Measurements from ENCODE around the gene NSD2. TPM values are rescaled to one million over a fixed set of nuclear protein-coding genes. Genes with fewer than 3 reads are reported as not detected.

Gene NSD2
- polyA plus RNA-seq, 4 donors: 8.4 to 46.4 (median 22.5) TPM

DNA sequence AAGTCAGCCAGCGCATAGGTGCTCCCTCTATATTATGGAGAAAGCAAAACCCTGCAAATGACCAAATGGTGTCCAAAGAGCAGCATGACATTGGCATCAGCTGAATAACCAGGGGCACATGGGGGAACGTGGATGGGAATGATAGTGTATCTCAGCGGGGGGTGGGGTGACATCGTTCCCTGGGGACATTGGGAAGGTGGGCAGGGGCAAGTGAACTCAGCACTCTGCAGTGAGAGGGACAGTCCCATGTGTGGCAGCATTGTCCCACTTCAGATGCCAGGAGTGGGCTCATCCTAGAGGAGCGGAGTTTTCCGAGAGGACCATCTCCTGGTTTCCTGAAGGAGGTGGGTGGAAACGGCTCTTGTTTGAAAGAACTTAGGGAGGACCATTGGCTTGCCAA, 72.7 kb downstream of the NSD2 start:
- DNase-seq: no peak
- no peak for FAIRE-seq
- 97 to 99% (median 99%) methylated on average over 7 of the region's 7 CpGs for WGBS, 3 donors

GRCh38 chr4:1945124-1945895, 74.1 kb downstream of the NSD2 start:
- H3K36me3 ChIP-seq (ENCODE audit: control insufficient read depth in 3 of 3, insufficient read depth in 2 of 3, low read depth in 1 of 3, low read length in 3 of 3): peaks cover 2 to 54% (median 7%) of the 10 kb centered on the region in 3 donors
- no peak overlapping the region for H3K4me3 ChIP-seq (ENCODE audit: low read depth in 1 of 3, low read length in 3 of 3)
- no peak overlapping the region for H3K27ac ChIP-seq (ENCODE audit: low read depth in 1 of 3, low read length in 2 of 3)
- WGBS, 3 donors: 80 to 83% (median 82%) methylated on average over 11 of the region's 11 CpGs
- no peaks in the 10 kb centered on the region for H3K9me3 ChIP-seq (ENCODE audit: control insufficient read depth in 2 of 2, insufficient read depth in 1 of 2, low read depth in 1 of 2, low read length in 1 of 2)
- no peaks in the 10 kb centered on the region for H3K4me1 ChIP-seq (ENCODE audit: control insufficient read depth in 3 of 3, insufficient read depth in 2 of 3, low read depth in 1 of 3, low read length in 2 of 3)
- DNase-seq: no peak
- no peak for FAIRE-seq
- H3K27me3 ChIP-seq (ENCODE audit: control insufficient read depth in 3 of 3, insufficient read depth in 3 of 3, low read length in 3 of 3): no peaks in the 10 kb centered on the region

More for the DNA sequence above, 72.7 kb downstream of the NSD2 start:
- H3K27ac ChIP-seq (ENCODE audit: low read depth in 1 of 3, low read length in 2 of 3): no peak overlapping the region
- peaks cover 2 to 50% (median 11%) of the 10 kb centered on the region in 3 donors for H3K36me3 ChIP-seq (ENCODE audit: control insufficient read depth in 3 of 3, insufficient read depth in 2 of 3, low read depth in 1 of 3, low read length in 3 of 3)
- no peaks in the 10 kb centered on the region for H3K9me3 ChIP-seq (ENCODE audit: control insufficient read depth in 2 of 2, insufficient read depth in 1 of 2, low read depth in 1 of 2, low read length in 1 of 2)
- H3K4me1 ChIP-seq (ENCODE audit: control insufficient read depth in 3 of 3, insufficient read depth in 2 of 3, low read depth in 1 of 3, low read length in 2 of 3): no peaks in the 10 kb centered on the region
- no peak overlapping the region for H3K4me3 ChIP-seq (ENCODE audit: low read depth in 1 of 3, low read length in 3 of 3)
- no peaks in the 10 kb centered on the region for H3K27me3 ChIP-seq (ENCODE audit: control insufficient read depth in 3 of 3, insufficient read depth in 3 of 3, low read length in 3 of 3)

GRCh38 chr4:1945912-1946311, 74.7 kb downstream of the NSD2 start:
- no peaks in the 10 kb centered on the region for H3K4me1 ChIP-seq (ENCODE audit: control insufficient read depth in 3 of 3, insufficient read depth in 2 of 3, low read depth in 1 of 3, low read length in 2 of 3)
- H3K36me3 ChIP-seq (ENCODE audit: control insufficient read depth in 3 of 3, insufficient read depth in 2 of 3, low read depth in 1 of 3, low read length in 3 of 3): peaks cover 2 to 53% (median 4%) of the 10 kb centered on the region in 3 donors
- H3K27me3 ChIP-seq (ENCODE audit: control insufficient read depth in 3 of 3, insufficient read depth in 3 of 3, low read length in 3 of 3): no peaks in the 10 kb centered on the region
- FAIRE-seq: no peak
- WGBS, 3 donors: 98 to 100% (median 100%) methylated on average over 1 of the region's 1 CpG
- H3K4me3 ChIP-seq (ENCODE audit: low read depth in 1 of 3, low read length in 3 of 3): no peak overlapping the region
- DNase-seq: no peak
- H3K9me3 ChIP-seq (ENCODE audit: control insufficient read depth in 2 of 2, insufficient read depth in 1 of 2, low read depth in 1 of 2, low read length in 1 of 2): no peaks in the 10 kb centered on the region
- H3K27ac ChIP-seq (ENCODE audit: low read depth in 1 of 3, low read length in 2 of 3): no peak overlapping the region

DNA sequence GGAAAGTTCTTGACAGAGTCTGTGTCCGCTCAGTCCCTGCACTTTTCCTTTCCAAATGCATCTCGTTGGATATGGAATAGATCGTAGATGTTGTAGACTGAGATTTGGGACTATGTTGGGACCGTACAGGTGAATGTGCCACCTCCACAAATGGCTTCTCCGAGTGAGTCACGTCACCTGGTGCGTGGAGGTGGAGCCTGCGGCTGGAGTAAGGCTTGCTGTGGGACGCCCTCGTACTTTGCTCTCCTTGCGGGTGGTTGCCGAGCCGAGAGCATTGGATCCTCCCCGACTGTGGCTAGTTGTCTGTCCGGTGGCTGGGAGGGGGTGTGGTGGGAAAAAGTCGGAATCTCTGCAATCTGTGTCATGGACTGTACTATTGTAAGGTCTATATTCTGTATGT, 77.0 kb downstream of the NSD2 start:
- no peak for DNase-seq
- no peak overlapping the region for H3K4me3 ChIP-seq (ENCODE audit: low read depth in 1 of 3, low read length in 3 of 3)
- no peaks in the 10 kb centered on the region for H3K4me1 ChIP-seq (ENCODE audit: control insufficient read depth in 3 of 3, insufficient read depth in 2 of 3, low read depth in 1 of 3, low read length in 2 of 3)
- peaks cover 4 to 66% (median 6%) of the 10 kb centered on the region in 3 donors for H3K36me3 ChIP-seq (ENCODE audit: control insufficient read depth in 3 of 3, insufficient read depth in 2 of 3, low read depth in 1 of 3, low read length in 3 of 3)
- 91 to 94% (median 92%) methylated on average over 16 of the region's 16 CpGs for WGBS, 3 donors
- no peak for FAIRE-seq
- no peaks in the 10 kb centered on the region for H3K9me3 ChIP-seq (ENCODE audit: control insufficient read depth in 2 of 2, insufficient read depth in 1 of 2, low read depth in 1 of 2, low read length in 1 of 2)
- no peak overlapping the region for H3K27ac ChIP-seq (ENCODE audit: low read depth in 1 of 3, low read length in 2 of 3)
- H3K27me3 ChIP-seq (ENCODE audit: control insufficient read depth in 3 of 3, insufficient read depth in 3 of 3, low read length in 3 of 3): no peaks in the 10 kb centered on the region

DNA sequence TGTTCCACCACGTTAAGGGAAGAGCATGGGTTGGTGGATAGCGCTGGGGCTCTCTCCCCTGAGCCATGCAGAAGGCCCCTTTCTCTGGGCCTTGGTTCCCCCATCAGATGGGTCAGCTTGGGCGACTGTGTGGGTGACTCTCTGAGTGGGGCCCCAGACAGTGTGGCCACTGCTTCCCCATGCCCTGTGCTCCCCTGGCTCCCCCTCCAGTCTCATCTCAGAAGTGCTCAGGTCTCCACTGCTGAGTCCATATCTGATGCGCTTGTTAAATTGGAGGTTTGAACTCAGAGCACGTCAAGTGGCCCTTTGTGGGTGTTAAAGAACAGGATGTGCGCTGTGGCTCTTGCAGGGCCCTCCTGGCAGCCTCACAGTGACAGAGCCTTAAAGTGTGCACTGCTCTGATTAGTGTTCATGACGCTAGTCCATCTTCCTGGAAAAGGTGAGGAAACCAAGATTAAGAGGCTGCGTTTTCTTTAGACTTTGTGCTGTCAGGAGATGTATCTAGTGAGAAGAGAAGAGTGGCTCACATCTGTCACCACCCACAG, 77.8 kb downstream of the NSD2 start:
- Histone ChIP-seq H3K4me1 (ENCODE audit: control insufficient read depth in 3 of 3, insufficient read depth in 2 of 3, low read depth in 1 of 3, low read length in 2 of 3) (no peaks in the 10 kb centered on the region), H3K4me3 (ENCODE audit: low read depth in 1 of 3, low read length in 3 of 3) (no peak overlapping the region), H3K27ac (ENCODE audit: low read depth in 1 of 3, low read length in 2 of 3) (no peak overlapping the region), H3K9me3 (ENCODE audit: control insufficient read depth in 2 of 2, insufficient read depth in 1 of 2, low read depth in 1 of 2, low read length in 1 of 2) (no peaks in the 10 kb centered on the region), H3K27me3 (ENCODE audit: control insufficient read depth in 3 of 3, insufficient read depth in 3 of 3, low read length in 3 of 3) (no peaks in the 10 kb centered on the region), H3K36me3 (ENCODE audit: control insufficient read depth in 3 of 3, insufficient read depth in 2 of 3, low read depth in 1 of 3, low read length in 3 of 3) (peaks cover 4 to 65% (median 6%) of the 10 kb centered on the region in 3 donors)
- DNase-seq: no peak
- no peak for FAIRE-seq
- WGBS, 3 donors: 88 to 91% (median 90%) methylated on average over 8 of the region's 8 CpGs

DNA sequence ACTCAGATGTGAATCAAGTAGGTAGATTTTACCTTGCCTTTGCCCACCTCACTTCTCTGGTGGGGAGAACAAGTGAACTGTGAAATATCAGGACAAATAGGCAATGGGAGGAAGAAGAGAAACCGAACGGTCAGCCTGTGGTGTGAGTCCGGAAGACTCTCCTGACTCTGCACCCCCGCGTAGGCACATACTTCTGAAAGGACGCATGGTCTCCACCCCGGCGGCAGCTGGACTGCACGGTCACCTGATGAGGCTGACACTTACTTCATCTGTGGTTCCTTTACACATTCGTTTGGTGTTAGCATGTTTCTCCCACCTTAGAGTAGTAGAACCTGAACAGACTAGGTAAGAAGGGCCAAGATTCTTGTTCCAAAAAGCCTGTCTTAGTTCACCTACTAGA, 79.2 kb downstream of the NSD2 start:
- Histone ChIP-seq H3K4me1 (ENCODE audit: control insufficient read depth in 3 of 3, insufficient read depth in 2 of 3, low read depth in 1 of 3, low read length in 2 of 3) (no peaks in the 10 kb centered on the region), H3K9me3 (ENCODE audit: control insufficient read depth in 2 of 2, insufficient read depth in 1 of 2, low read depth in 1 of 2, low read length in 1 of 2) (no peaks in the 10 kb centered on the region), H3K4me3 (ENCODE audit: low read depth in 1 of 3, low read length in 3 of 3) (no peak overlapping the region), H3K27me3 (ENCODE audit: control insufficient read depth in 3 of 3, insufficient read depth in 3 of 3, low read length in 3 of 3) (no peaks in the 10 kb centered on the region), H3K27ac (ENCODE audit: low read depth in 1 of 3, low read length in 2 of 3) (no peak overlapping the region), H3K36me3 (ENCODE audit: control insufficient read depth in 3 of 3, insufficient read depth in 2 of 3, low read depth in 1 of 3, low read length in 3 of 3) (peaks cover 0 to 69% (median 8%) of the 10 kb centered on the region in 3 donors)
- DNase-seq (no peak), FAIRE-seq (no peak)
- WGBS, 3 donors: 90 to 93% (median 92%) methylated on average over 10 of the region's 10 CpGs

GRCh38 chr4:1952058-1952700, 81.0 kb downstream of the NSD2 start:
- Histone ChIP-seq H3K9me3 (ENCODE audit: control insufficient read depth in 2 of 2, insufficient read depth in 1 of 2, low read depth in 1 of 2, low read length in 1 of 2) (no peaks in the 10 kb centered on the region), H3K4me3 (ENCODE audit: low read depth in 1 of 3, low read length in 3 of 3) (no peak overlapping the region), H3K4me1 (ENCODE audit: control insufficient read depth in 3 of 3, insufficient read depth in 2 of 3, low read depth in 1 of 3, low read length in 2 of 3) (no peaks in the 10 kb centered on the region), H3K36me3 (ENCODE audit: control insufficient read depth in 3 of 3, insufficient read depth in 2 of 3, low read depth in 1 of 3, low read length in 3 of 3) (peaks cover 4 to 76% (median 11%) of the 10 kb centered on the region in 3 donors), H3K27me3 (ENCODE audit: control insufficient read depth in 3 of 3, insufficient read depth in 3 of 3, low read length in 3 of 3) (no peaks in the 10 kb centered on the region), H3K27ac (ENCODE audit: low read depth in 1 of 3, low read length in 2 of 3) (no peak overlapping the region)
- DNase-seq (no peak), FAIRE-seq (no peak)
- WGBS, 3 donors: 95 to 96% (median 95%) methylated on average over 19 to 20 of the region's 20 CpGs

- Histone ChIP-seq H3K27ac (ENCODE audit: low read depth in 1 of 3, low read length in 2 of 3) (no peak overlapping the region), H3K36me3 (ENCODE audit: control insufficient read depth in 3 of 3, insufficient read depth in 2 of 3, low read depth in 1 of 3, low read length in 3 of 3) (peaks cover 4 to 79% (median 11%) of the 10 kb centered on the region in 3 donors), H3K4me3 (ENCODE audit: low read depth in 1 of 3, low read length in 3 of 3) (no peak overlapping the region), H3K27me3 (ENCODE audit: control insufficient read depth in 3 of 3, insufficient read depth in 3 of 3, low read length in 3 of 3) (no peaks in the 10 kb centered on the region), H3K9me3 (ENCODE audit: control insufficient read depth in 2 of 2, insufficient read depth in 1 of 2, low read depth in 1 of 2, low read length in 1 of 2) (no peaks in the 10 kb centered on the region), H3K4me1 (ENCODE audit: control insufficient read depth in 3 of 3, insufficient read depth in 2 of 3, low read depth in 1 of 3, low read length in 2 of 3) (no peaks in the 10 kb centered on the region)
- FAIRE-seq (no peak), DNase-seq (no peak)
- 61 to 76% (median 68%) methylated on average over 5 of the region's 5 CpGs for WGBS, 3 donors
These were observed 81.5 kb downstream of the NSD2 start for GRCh38 chr4:1952719-1953118.
